Forelimb muscle (tissue), 1 donor: ENCODE data around the gene FAM120B. TPM values are rescaled to one million over a fixed set of nuclear protein-coding genes. Genes with fewer than 3 reads are reported as not detected.
"Not testable (repeated sequence)": the region's sequence is repeated elsewhere in the genome, so short reads cannot be mapped to it uniquely, and the experiment has no call there.

ENCODE experiments used
- DNase-seq: peaks from one replicate; pipeline ENCODE4 v3.0.0-alpha.2; 2013; ENCODE audit warnings: low read depth
- polyA plus RNA-seq: library from polyadenylated mRNA; unstranded; fragments of 120-200 nt; gene quantifications from one replicate; pipeline ENCODE4 v1.2.1, GENCODE V29; 2013; ENCODE audit not compliant: insufficient read length

Gene FAM120B
- polyA plus RNA-seq, 1 donor = 25.4 TPM

GRCh38 chr6:170297576-170298330, 8.8 kb upstream of the FAM120B start:
- DNase-seq = no peak

GRCh38 chr6:170298688-170299087, 7.9 kb upstream of the FAM120B start:
- no peak for DNase-seq

DNA sequence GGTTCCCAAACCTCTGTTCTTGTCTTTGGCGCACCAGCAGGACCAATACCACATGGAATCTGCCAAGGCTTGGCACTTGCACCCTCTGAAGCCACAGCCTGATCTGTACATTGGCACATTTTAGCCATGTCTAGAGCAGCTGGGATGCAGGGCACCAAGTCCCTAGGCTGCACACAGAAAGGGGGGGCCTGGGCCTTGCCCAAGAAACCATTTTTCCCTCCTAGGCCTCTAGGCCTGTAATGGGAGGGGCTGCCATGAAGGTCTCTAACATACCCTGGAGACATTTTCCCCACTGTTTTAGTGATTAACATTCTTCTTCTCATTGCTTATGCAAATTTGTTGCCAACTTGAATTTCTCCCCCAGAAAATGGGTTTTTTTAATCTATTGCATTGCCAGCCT, 5.4 kb upstream of the FAM120B start:
- no peak for DNase-seq

DNA sequence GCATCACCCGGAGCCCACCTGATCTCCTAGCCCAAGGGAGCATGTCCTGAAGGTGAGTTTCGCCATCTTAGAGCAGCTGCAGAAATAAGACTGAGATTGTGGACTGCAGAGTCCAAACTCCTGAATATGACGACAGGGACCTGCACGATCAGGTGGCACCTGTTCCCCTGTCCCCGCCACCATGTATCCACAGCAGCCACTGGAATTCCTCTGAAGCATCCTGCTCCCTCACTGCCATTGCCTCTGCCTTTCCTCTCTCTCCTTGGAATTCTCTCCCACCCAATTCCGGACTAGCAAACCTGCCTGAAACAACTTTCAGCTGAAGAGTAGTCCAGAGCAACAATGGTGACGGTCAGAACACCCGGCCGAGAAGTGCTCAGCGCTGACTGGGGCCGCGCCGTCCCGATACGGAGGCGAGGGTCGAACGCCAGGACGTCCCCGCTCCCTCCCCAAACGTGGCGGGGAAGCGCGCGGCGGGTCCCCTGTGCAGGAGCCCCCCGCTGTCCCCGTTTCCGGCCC, 694 bp upstream of the FAM120B start:
- no peak for DNase-seq

GRCh38 chr6:170307080-170307545, 555 bp downstream of the FAM120B start:
- no peak for DNase-seq

- DNase-seq = no peak
These were observed 2.2 kb downstream of the FAM120B start for GRCh38 chr6:170308761-170309160.

GRCh38 chr6:170311696-170312095, 5.1 kb downstream of the FAM120B start:
- no peak for DNase-seq

- DNase-seq = no peak
These were observed 6.3 kb downstream of the FAM120B start for GRCh38 chr6:170312876-170313275.

GRCh38 chr6:170313716-170314295, 7.2 kb downstream of the FAM120B start:
- no peak for DNase-seq

DNA sequence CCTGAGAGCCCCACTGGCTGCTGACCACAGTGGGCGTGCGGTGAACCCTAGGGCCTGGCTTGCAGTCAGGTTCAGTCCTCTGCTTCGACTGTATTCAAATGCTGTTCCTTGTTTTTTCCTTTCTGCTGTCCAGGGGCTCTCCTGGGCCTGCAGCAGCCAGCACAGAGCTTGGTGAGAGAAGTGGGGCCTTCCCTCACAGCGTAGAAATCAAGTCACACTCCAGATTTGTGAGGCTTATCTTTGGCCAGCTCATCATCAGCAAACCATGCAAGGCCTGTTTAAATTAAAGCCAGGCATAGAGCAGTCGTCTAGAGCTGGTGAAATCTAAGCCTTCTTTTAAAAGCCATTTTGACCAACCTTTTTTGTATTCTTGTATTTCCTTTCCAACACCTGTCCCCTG, 8.4 kb downstream of the FAM120B start:
- no peak for DNase-seq

GRCh38 chr6:170316071-170316470, 9.5 kb downstream of the FAM120B start:
- DNase-seq = no peak

GRCh38 chr6:170317076-170317475, 10.5 kb downstream of the FAM120B start:
- no peak for DNase-seq

DNA sequence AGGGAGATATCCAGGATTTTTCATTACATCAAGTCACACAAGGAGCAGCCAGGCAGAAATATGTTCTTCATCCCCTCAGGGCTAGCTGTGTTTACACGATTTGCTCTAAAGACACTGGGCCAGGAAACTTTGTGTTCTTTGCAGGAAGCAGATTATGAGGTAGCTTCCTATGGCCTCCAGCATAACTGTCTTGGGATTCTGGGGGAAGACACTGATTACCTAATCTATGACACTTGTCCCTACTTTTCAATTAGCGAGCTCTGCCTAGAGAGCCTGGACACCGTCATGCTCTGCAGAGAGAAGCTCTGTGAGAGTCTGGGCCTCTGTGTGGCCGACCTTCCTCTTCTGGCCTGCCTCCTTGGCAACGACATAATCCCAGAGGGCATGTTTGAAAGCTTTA, 11.2 kb downstream of the FAM120B start:
- no peak for DNase-seq

- DNase-seq = no peak
These were observed 22.8 kb downstream of the FAM120B start for GRCh38 chr6:170329321-170329720.

DNA sequence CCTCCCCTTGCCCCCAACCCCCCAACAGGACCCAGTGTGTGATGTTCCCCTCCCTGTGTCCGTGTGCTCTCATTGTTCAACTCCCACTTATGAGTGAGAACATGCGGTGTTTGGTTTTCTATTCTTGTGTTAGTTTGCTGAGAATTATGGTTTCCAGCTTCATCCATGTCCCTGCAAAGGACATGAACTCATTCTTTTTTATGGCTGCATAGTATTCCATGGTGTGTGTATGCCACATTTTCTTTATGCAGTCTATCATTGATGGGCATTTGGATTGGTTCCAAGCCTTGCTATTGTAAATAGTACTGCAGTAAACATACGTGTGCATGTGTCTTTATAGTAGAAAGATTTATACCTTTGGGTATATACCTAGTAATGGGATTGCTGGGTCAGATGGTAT, 28.6 kb downstream of the FAM120B start:
- DNase-seq = not testable (repeated sequence)

DNA sequence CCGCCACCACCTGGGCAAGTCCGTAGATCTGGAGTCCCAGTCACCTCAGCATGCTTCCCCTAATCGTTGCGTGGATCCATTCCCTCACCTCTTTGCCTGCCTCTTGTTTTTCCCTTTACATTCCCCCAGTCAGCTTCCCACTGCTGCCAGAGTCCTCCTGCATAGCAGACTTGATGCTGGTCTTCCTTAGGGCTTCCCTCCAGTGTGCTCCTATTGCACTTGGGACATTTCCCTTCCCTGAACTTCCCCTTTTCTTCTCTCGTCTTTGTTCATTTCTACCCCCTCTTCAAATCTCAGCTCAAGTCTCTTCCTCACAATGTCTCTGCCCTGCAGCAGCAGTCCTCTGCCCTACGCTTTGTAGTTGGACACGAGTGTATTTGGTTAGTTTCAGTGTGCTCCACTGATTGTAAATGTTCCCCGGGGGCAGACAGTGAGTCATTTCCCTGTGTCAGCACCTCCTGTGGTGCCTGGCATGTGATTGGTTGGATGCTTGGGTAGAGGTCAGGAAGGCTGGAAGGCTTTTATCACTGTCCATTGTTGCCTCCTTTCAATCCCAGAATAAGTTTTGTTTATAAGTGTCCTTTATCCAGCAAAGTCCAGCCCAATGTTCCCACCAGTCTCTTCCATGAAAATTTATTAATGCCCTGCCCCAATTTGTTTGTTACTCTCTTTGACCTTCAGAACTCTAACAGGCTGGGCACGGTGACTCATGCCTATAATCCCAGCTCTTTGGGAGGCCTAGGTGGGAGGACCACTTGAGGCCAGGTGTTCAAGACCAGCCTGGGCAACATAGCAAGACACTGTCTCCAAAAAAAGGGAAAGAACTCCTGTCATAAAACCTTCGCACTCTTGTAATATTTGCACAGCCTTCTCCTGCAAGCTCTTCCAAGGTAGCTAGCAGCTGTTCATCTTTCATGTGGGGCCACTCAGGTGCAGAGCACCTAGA, 38.3 kb downstream of the FAM120B start:
- DNase-seq = no peak

- no peak for DNase-seq
These were observed 39.1 kb downstream of the FAM120B start for GRCh38 chr6:170345662-170346061.

- no peak for DNase-seq
These were observed 40.1 kb downstream of the FAM120B start for GRCh38 chr6:170346649-170347048.

GRCh38 chr6:170347091-170347490, 40.5 kb downstream of the FAM120B start:
- no peak for DNase-seq

DNA sequence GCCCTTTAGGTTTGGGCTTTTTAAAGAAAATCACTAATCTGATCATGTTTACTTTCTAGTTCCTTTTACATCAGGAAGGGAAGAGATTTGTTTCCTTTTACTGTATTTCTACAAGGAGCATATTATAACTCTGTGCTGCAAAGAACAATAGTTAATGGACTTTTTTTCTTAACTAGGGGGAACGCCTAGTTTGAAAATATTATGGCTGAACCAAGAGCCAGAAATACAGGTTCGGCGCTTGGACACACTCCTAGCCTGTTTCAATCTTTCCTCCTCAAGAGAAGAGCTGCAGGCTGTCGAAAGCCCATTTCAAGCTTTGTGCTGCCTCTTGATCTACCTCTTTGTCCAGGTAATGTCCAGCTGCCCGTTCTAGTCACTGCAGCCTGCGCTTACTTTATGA, 41.4 kb downstream of the FAM120B start:
- no peak for DNase-seq

- DNase-seq = not testable (repeated sequence)
These were observed 44.9 kb downstream of the FAM120B start for GRCh38 chr6:170351456-170351855.

- DNase-seq = not testable (repeated sequence)
These were observed 48.6 kb downstream of the FAM120B start for GRCh38 chr6:170355190-170355589.
